T-helper 17 cell (primary cell): ENCODE data around the gene PROSER2. TPM values are rescaled to one million over a fixed set of nuclear protein-coding genes. Genes with fewer than 3 reads are reported as not detected.
A peak's percentile ranks its signal among the peaks of the same experiment; 100 is the strongest.

Experiments
- ATAC-seq: fragments of 150-1000 bp; cut with Tn5 transposase; 2 replicates; pipeline ENCODE4 v1.10.0; 2021; ENCODE audit warnings: mild to moderate bottlenecking, moderate library complexity
- DNase-seq, 3 donors: peaks; one replicate each; pipeline versions ENCODE4 v3.0.0 to v3.0.0-alpha.2; 2020 to 2021
- H3K9me3 ChIP-seq: one replicate; pipeline ENCODE4 v1.7.0; 2013; ENCODE audit warnings: low read length, mild to moderate bottlenecking; ENCODE audit not compliant: control insufficient read depth, poor library complexity, severe bottlenecking
- H3K27ac Mint-ChIP-seq: one replicate; pipeline ENCODE4 v1.8.0; 2022; ENCODE audit warnings: mild to moderate bottlenecking, moderate library complexity, mixed read lengths
- H3K27me3 Mint-ChIP-seq: one replicate; pipeline ENCODE4 v1.8.0; 2022; ENCODE audit warnings: mixed read lengths
- H3K36me3 Mint-ChIP-seq: one replicate; pipeline ENCODE4 v1.8.0; 2022; ENCODE audit warnings: low read depth, mixed read lengths
- H3K4me1 Mint-ChIP-seq: one replicate; pipeline ENCODE4 v1.8.0; 2022; ENCODE audit warnings: mild to moderate bottlenecking, mixed read lengths
- H3K4me3 Mint-ChIP-seq: one replicate; pipeline ENCODE4 v1.8.0; 2022; ENCODE audit warnings: mild to moderate bottlenecking, moderate library complexity, mixed read lengths
- total RNA-seq, 4 donors: library from RNA in 2 of 4; stranded (reverse) in 2 of 4; gene quantifications; one replicate each; pipeline ENCODE4 v1.2.3 and lab custom pipeline; 2022 to 2026

Gene PROSER2
- total RNA-seq, 2 donors from 2014 or later: 3.2 to 5.1 TPM

DNA sequence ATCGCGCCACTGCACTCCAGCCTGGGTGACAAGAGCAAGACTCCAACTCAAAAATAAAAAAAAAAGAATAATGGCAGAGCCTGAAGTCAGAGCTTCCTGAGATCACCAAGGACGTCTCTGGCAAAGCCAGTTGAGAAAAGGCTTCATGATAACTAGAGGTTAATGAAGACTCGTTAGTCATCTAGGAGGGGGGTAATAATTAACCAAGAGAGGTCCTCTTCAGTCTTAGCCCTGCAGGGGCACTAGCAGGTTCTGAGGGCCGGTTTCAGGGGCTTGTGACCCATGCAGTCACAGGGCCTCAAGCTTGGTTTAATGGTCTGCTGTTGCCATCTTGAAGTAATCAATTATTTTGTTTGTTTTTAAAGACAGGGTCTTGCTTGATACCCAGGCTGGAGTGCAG, 28.6 kb upstream of the PROSER2 start:
- Mint-ChIP-seq H3K4me1 (peaks cover 4% of the 10 kb centered on the region), H3K27ac (no peak overlapping the region), H3K4me3 (no peak overlapping the region), H3K36me3 (no peaks in the 10 kb centered on the region), H3K27me3 (peaks cover 21% of the 10 kb centered on the region)
- ATAC-seq (no peak), DNase-seq (no peak)
- H3K9me3 ChIP-seq: no peaks in the 10 kb centered on the region

DNA sequence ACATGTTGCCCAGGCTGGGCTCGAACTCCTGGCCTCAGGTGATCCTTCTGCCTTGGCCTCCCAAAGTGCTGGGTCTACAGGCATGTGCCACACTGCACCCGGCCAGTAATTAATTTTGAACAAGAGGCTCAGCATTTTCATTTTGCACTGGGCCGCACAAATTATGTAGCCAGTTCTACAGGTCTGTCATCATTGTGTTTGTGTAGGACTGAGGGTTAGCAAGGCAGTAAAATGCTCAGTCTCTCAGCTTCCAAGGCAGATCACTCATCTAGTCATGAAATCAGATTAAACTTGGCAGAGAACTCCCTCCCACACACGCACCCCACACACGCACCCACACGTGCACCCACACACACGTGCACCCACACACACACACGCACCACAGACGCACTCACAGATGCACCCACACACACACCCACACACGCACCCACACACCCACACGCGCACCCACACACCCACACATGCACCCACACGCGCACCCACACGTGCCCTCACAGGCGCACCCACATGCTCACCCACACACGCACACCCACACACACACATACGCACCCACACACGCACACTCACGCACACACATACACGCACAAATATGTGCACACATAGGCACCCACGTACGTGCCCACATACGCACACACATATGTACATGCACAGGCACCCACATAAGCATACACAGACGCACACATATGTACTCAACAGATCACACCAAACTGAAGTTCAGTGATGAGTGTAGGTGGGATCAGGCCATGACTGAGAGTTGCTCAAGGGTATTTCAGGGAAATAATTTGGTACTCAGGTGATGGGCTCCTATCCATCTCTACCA, 27.8 kb upstream of the PROSER2 start:
- DNase-seq (no peak), ATAC-seq (no peak)
- no peaks in the 10 kb centered on the region for H3K9me3 ChIP-seq
- H3K27me3 Mint-ChIP-seq: peaks cover 14% of the 10 kb centered on the region
- H3K36me3 Mint-ChIP-seq: no peaks in the 10 kb centered on the region
- H3K4me1 Mint-ChIP-seq: peaks cover 4% of the 10 kb centered on the region
- no peak overlapping the region for H3K4me3 Mint-ChIP-seq
- no peak overlapping the region for H3K27ac Mint-ChIP-seq

DNA sequence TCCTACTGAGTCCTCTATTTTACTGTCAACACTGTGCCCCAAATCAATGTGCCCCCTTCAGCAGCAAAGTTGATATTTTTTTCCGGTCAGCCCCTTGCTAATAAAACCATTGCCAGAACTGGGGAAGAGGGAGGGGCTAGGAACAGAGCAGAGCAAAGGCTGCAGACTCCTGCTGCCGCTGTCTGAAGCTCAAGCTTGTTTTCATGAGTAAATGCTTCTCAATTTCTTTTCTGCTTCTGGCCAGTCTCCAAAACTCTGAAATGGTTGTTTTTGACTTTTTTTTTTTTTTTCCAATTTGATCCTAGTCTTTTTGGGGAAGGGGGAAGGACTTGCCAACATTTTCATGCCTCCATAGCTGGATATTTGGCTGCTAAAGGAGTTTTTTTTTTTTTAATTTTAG, 26.7 kb upstream of the PROSER2 start:
- no peak for DNase-seq
- H3K4me1 Mint-ChIP-seq: peaks cover 4% of the 10 kb centered on the region
- no peak overlapping the region for H3K4me3 Mint-ChIP-seq
- H3K36me3 Mint-ChIP-seq: no peaks in the 10 kb centered on the region
- H3K9me3 ChIP-seq: no peaks in the 10 kb centered on the region
- ATAC-seq: no peak
- peaks cover 14% of the 10 kb centered on the region for H3K27me3 Mint-ChIP-seq
- no peak overlapping the region for H3K27ac Mint-ChIP-seq

DNA sequence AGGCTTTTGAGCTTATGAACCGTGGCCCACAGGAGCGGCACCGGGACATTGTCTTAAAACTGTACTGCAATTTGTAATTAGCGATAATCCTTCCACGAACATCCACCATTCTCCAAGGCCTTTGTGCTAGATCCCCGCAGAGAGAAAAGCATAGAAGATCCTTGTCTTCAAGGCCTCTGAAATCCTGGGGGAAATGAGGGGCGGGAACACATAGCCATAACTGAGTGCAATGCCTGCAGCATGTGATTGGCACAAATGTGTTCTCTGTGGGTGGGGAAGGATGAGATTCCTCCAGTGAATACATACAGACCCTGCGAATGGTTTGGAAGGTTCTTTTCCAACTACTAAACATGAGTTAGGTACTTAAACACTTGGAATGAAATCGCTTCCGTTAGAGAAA, 25.9 kb upstream of the PROSER2 start:
- no peaks in the 10 kb centered on the region for H3K9me3 ChIP-seq
- Mint-ChIP-seq H3K4me3 (no peak overlapping the region), H3K27me3 (peaks cover 13% of the 10 kb centered on the region), H3K27ac (peak overlapping the region; percentile 11), H3K36me3 (no peaks in the 10 kb centered on the region), H3K4me1 (peaks cover 4% of the 10 kb centered on the region)
- no peak for DNase-seq
- ATAC-seq: no peak

DNA sequence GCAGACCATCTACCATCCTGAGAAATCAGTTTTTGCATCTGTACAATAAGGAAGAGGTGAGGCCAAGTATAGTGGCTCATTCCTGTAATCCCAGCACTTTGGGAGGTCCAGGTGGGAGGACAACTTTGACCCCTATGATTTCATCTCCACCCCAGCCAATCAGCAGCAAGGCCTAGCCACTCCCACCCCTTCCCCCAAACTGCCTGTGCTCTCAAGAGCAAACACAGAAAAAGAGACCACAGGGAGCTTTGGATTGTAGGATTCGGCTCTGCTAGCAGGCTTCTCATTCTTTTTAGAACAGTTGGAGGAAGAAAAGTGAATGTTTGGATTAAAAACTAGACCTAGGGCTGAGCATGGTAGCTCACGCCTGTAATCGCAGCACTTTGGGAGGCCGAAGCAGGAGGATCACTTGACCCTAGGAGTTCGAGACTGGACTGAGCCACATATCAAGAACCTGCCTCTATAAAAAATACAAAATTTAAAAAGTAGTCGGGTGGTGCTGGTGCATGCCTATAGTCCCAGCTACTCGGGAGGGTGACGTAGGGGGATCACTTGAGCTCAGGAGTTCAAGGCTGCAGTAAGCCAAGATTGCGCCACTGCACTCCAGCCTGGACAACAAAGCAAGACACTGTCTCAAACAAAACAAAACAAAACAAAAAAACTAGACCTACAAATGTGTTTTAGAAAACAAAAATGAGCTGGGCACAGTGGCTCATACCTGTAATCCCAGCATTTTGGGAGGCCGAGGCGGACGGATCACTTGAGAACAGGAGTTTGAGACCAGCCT, 25.1 kb upstream of the PROSER2 start:
- H3K4me1 Mint-ChIP-seq: peaks cover 4% of the 10 kb centered on the region
- no peak overlapping the region for H3K4me3 Mint-ChIP-seq
- no peak overlapping the region for H3K27ac Mint-ChIP-seq
- H3K36me3 Mint-ChIP-seq: no peaks in the 10 kb centered on the region
- DNase-seq: no peak
- H3K27me3 Mint-ChIP-seq: peaks cover 21% of the 10 kb centered on the region
- H3K9me3 ChIP-seq: no peaks in the 10 kb centered on the region
- no peak for ATAC-seq

DNA sequence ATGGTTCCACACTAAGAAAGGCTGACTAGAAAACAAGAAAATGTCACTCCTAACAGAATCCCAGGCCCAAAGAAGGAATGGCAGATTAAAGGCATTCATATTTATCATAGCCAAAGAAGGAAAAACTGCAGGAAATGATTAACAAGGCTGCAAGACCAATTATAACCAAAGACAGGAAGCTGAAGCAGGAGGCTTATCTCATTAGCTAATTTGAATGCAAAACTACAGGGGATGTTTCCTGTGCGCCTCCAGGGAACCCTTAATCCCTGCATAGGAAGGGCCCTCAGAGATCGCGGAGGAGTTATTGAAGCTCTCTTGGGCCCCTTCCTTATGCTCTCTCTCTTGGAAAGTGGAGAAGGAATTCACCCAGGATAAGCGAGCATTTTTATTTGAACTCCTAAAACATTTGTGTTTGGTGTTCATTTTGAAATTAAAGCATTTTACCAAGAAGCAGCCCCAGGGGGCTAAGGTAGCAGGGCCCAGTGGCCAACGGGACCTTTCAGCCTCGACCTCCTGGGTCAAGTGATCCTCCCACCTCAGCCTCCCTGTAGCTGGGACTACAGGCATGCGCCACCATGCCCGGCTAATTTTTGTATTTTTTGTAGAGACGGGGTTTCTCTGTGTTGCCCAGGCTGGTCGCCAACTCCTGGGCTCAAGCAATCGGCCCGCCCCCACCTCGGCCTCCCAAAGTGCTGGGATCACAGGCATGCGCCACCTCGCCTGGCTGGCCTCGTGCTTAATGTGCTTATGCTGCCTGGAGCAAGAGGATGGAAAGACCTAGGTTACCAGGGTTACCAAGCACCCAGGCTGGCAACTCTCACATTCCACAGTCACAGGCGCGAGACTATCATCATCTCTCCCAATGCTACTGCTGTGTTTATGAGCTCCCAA, 24.1 kb upstream of the PROSER2 start:
- no peaks in the 10 kb centered on the region for H3K36me3 Mint-ChIP-seq
- H3K27me3 Mint-ChIP-seq: peaks cover 16% of the 10 kb centered on the region
- peaks cover 3% of the 10 kb centered on the region for H3K4me1 Mint-ChIP-seq
- no peak overlapping the region for H3K4me3 Mint-ChIP-seq
- ATAC-seq (no peak), DNase-seq (no peak)
- no peaks in the 10 kb centered on the region for H3K9me3 ChIP-seq
- no peak overlapping the region for H3K27ac Mint-ChIP-seq

DNA sequence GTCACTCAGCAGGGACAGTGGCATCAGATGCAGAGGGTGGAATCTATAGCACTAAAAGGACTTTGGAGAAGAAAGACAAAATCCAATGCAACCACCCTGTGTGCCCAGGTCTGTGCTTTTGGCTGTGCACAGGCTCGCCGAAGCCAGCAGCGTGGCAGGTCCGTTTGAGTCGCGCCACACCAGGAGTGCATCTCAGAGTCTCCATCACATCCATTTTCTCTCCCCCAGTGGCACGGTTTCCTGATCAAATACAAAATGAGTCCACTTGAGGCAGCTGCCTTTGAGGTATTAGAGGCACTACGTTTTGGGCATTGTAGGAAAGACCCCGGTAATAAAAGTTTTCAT, 23.4 kb upstream of the PROSER2 start:
- no peak for ATAC-seq
- peaks cover 16% of the 10 kb centered on the region for H3K27me3 Mint-ChIP-seq
- H3K9me3 ChIP-seq: no peaks in the 10 kb centered on the region
- no peak overlapping the region for H3K27ac Mint-ChIP-seq
- peaks cover 3% of the 10 kb centered on the region for H3K4me1 Mint-ChIP-seq
- no peak for DNase-seq
- no peaks in the 10 kb centered on the region for H3K36me3 Mint-ChIP-seq
- no peak overlapping the region for H3K4me3 Mint-ChIP-seq

DNA sequence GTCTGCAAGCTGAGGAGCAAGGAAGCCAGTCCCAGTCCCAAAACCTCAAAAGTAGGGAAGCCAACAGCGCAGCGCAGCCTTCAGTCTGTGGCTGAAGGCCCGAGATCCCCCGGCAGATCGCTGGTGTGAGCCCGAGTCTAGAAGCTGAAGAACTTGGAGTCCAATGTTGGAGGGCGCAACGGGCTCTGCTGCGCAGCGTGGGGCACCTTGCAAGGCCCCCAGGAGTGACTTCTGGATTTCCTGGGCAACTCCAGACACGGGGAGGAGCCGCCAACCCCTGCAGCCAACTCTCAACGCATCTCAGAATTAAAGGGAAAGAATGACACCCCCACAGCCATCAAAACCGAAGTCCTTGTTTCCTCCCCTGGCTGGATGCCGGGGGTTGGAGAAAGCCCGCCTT, 18.8 kb upstream of the PROSER2 start:
- Mint-ChIP-seq H3K36me3 (peaks cover 2% of the 10 kb centered on the region), H3K27ac (no peak overlapping the region), H3K4me3 (no peak overlapping the region), H3K4me1 (no peaks in the 10 kb centered on the region), H3K27me3 (peaks cover 50% of the 10 kb centered on the region)
- no peaks in the 10 kb centered on the region for H3K9me3 ChIP-seq
- DNase-seq (no peak), ATAC-seq (no peak)

DNA sequence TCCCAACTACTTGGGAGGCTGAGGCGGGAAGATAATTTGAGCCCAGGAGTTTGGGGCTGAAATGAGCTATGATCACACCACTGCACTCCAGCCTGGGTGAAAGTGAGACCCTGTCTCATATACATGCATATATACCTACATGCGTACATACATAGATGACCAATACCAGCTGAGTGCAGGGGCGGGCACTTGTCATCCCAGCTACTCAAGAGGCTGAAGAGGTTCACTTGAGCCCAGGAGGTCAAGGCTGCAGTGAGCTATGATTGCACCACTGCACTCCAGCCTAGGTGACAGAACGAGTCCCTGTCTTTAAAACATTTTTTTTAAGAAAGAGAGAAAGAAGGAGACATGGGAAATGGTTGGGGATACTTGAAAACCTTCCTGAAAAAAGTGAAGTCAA, 17.4 kb upstream of the PROSER2 start:
- ATAC-seq (no peak), DNase-seq (no peak)
- Mint-ChIP-seq H3K36me3 (peaks cover 2% of the 10 kb centered on the region), H3K4me3 (no peak overlapping the region), H3K4me1 (no peaks in the 10 kb centered on the region), H3K27ac (no peak overlapping the region), H3K27me3 (peaks cover 58% of the 10 kb centered on the region)
- H3K9me3 ChIP-seq: no peaks in the 10 kb centered on the region

DNA sequence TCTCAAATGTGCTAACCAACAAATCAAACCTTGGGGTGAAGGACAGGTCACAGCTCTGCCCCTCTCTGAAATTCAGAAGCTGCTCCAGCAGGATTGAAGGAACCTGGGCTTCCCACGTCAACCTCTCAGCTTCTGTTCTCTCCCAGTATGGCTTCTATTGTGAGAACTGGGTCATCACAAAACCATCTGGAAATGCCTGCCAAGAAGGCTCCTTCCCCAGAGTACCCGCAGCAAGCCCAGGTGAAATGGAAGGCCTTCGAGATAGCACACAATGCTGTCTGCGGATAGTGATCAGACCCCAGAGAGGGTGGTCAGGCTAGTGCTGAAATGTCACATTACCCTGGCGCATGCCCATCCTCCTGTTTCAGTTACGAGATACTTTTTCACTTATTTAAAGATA, 16.4 kb upstream of the PROSER2 start:
- no peak for DNase-seq
- H3K4me1 Mint-ChIP-seq: no peaks in the 10 kb centered on the region
- peaks cover 53% of the 10 kb centered on the region for H3K27me3 Mint-ChIP-seq
- ATAC-seq: no peak
- peaks cover 2% of the 10 kb centered on the region for H3K36me3 Mint-ChIP-seq
- H3K9me3 ChIP-seq: no peaks in the 10 kb centered on the region
- H3K4me3 Mint-ChIP-seq: no peak overlapping the region
- H3K27ac Mint-ChIP-seq: no peak overlapping the region

DNA sequence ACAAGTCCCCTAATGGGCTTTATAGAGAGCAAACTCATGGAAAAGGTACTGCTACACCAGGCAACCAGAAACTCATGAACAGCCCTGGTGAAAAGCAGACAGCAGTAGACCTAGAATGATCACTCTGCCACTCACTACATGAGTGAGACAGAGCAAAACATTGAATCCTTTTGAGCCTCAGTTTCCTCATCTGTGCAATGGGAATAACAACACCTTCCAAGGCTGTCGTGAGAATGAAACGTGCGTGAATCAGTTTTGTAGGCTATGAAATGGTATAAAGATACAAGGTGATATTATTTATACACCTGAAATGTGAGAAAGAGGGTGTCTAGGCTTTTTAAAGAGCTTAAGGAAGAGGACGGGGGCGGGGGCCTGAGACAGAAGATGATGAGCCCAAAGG, 14.3 kb upstream of the PROSER2 start:
- H3K4me3 Mint-ChIP-seq: no peak overlapping the region
- no peak for DNase-seq

DNA sequence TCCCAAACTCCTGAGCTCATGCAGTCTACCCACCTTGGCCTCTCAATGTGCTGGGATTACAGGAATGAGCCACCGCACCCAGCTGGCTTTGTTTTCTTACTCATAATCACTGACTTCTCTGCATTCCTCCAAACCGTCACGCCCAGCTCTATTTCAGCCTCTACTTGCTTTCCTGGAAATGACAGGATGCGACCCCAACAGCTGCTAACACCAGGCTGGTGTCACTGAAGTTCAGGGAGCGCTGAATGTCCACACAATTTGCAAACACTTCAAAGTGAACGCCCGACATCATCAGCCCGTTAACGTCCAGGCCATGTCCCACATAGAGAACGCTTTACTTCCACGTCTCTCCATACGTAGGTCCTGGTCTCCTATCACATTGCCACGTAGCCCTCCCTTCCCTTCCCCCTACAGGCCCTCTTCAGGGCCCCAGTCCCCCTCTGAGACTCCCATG, 12.8 kb upstream of the PROSER2 start:
- Mint-ChIP-seq H3K27me3 (peaks cover 41% of the 10 kb centered on the region), H3K36me3 (no peaks in the 10 kb centered on the region)

More for the DNA sequence above, 14.3 kb upstream of the PROSER2 start:
- Mint-ChIP-seq H3K36me3 (peaks cover 2% of the 10 kb centered on the region), H3K27ac (no peak overlapping the region), H3K27me3 (peaks cover 44% of the 10 kb centered on the region), H3K4me1 (no peaks in the 10 kb centered on the region)
- no peaks in the 10 kb centered on the region for H3K9me3 ChIP-seq
- ATAC-seq: no peak

DNA sequence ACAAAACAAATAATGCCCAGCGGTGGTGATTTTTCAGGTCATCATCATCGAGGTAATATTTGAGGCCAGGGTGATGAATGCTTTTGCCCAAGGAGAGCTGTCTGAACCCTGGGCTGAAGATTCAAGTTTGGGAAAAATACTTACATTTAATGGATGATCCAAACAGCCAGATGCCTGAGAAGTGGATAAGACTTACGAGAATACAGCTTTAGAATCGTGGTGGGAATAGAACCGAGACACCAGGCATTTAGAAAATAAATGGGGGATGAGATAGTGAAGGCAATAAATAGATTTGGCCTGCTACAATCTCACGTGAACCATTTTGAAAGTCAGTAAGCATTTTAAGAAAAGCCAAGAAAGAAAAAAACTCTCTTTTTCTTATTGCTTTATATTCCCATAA, 12.2 kb upstream of the PROSER2 start:
- DNase-seq (no peak), ATAC-seq (no peak)
- H3K9me3 ChIP-seq: no peaks in the 10 kb centered on the region
- no peaks in the 10 kb centered on the region for H3K36me3 Mint-ChIP-seq
- H3K4me1 Mint-ChIP-seq: no peaks in the 10 kb centered on the region
- H3K27ac Mint-ChIP-seq: no peak overlapping the region
- H3K4me3 Mint-ChIP-seq: no peak overlapping the region
- peaks cover 35% of the 10 kb centered on the region for H3K27me3 Mint-ChIP-seq

More for the DNA sequence above, 12.8 kb upstream of the PROSER2 start:
- no peak overlapping the region for H3K4me3 Mint-ChIP-seq
- H3K4me1 Mint-ChIP-seq: no peaks in the 10 kb centered on the region
- H3K9me3 ChIP-seq: no peaks in the 10 kb centered on the region
- no peak overlapping the region for H3K27ac Mint-ChIP-seq
- DNase-seq (no peak), ATAC-seq (no peak)
